HepG2 (cell line): Measurements from ENCODE around the gene UNC79. TPM values are rescaled to one million over a fixed set of nuclear protein-coding genes. Genes with fewer than 3 reads are reported as not detected.

Experiments used
- ATAC-seq: fragments of 200-7000 bp; cut with Tn5 transposase; 3 replicates; pipeline ENCODE4 v1.9.1; 2020; ENCODE audit warnings: mild to moderate bottlenecking, moderate library complexity
- BruUV-seq: library from RNA; stranded (reverse); fragments of 400-500 nt; replicated peaks from 2 replicates; lab custom pipeline; 2021; lab: Mats Ljungman, UMichigan
- CTCF ChIA-PET: fragments of 300-600 bp; formaldehyde crosslinking; extraction: SDS; loops from one replicate; lab custom pipeline; 2021; ENCODE audit warnings: low total read pairs, inconsistent platforms, low intra/inter-chr PET ratio; lab: Yijun Ruan, JAX
- POLR2A ChIA-PET: fragments of 350-600 bp; sonication (Branson Sonifier 250); formaldehyde crosslinking; loops from one replicate; lab custom pipeline; 2020; ENCODE audit warnings: antibody characterized with exemption, inconsistent platforms; lab: Yijun Ruan, JAX
- DNase-seq: peaks from one replicate; pipeline ENCODE4 v3.0.0-alpha.2; 2015; ENCODE audit warnings: low spot score
- FAIRE-seq: peaks from 3 replicates; lab custom pipeline; 2011; peaks lifted over from hg19 to GRCh38; lab: Jason Lieb, UNC
- H2AFZ ChIP-seq: one replicate; pipeline ENCODE4 v1.6.1; 2011; ENCODE audit warnings: low read length, inconsistent platforms
- H3K27ac ChIP-seq: fragments of 300-600 bp; 3 replicates; pipeline ENCODE4 v1.8.0; 2011; ENCODE audit warnings: mixed run types, mild to moderate bottlenecking, mixed read lengths, low read length, inconsistent platforms; ENCODE audit not compliant: insufficient read depth; ENCODE audit errors: extremely low read length
- H3K27me3 ChIP-seq, 2 experiments: fragments of 200-600 bp in 1 of 2; 2 replicates in 1 of 2; 3 replicates in 1 of 2; pipeline versions ENCODE4 v1.6.0 to v1.8.0; 2011; ENCODE audit warnings: low read length in 2 of 2, mild to moderate bottlenecking in 2 of 2, moderate library complexity in 2 of 2, inconsistent platforms in 1 of 2; ENCODE audit not compliant: insufficient read depth in 2 of 2, control insufficient read depth in 1 of 2
- H3K36me3 ChIP-seq, 2 experiments: fragments of 200-600 bp in 1 of 2; replicated peaks in 1 of 2; 2 replicates in 1 of 2; 3 replicates in 1 of 2; pipeline versions ENCODE4 v1.5.1 to v1.8.0; 2011; ENCODE audit warnings: low read length in 2 of 2, inconsistent platforms in 1 of 2; ENCODE audit not compliant: insufficient read depth in 2 of 2, control insufficient read depth in 1 of 2
- H3K4me1 ChIP-seq: 2 replicates; pipeline ENCODE4 v1.5.1; 2012; ENCODE audit warnings: low read length, inconsistent platforms; ENCODE audit not compliant: insufficient read depth
- H3K4me2 ChIP-seq: 2 replicates; pipeline ENCODE4 v1.6.0; 2011; ENCODE audit warnings: low read depth, low read length, inconsistent platforms
- H3K4me3 ChIP-seq, 3 experiments: fragments of 200-600 bp in 1 of 3; sonication (generic), shearing (Covaris generic) in 1 of 3; replicated peaks in 1 of 3; 2 replicates each; pipeline ENCODE4 v1.5.1; 2011 to 2016; ENCODE audit warnings: low read length in 3 of 3, inconsistent platforms in 2 of 3, low read depth in 2 of 3, mild to moderate bottlenecking in 2 of 3, control low read depth in 1 of 3, mixed read lengths in 1 of 3; ENCODE audit not compliant: insufficient read depth in 1 of 3
- H3K79me2 ChIP-seq: one replicate; pipeline ENCODE4 v1.6.1; 2011; ENCODE audit warnings: low read length, inconsistent platforms; ENCODE audit not compliant: insufficient read depth
- H3K9ac ChIP-seq: 2 replicates; pipeline ENCODE4 v1.6.0; 2011; ENCODE audit warnings: mild to moderate bottlenecking, low read depth, low read length, inconsistent platforms; ENCODE audit not compliant: insufficient read depth
- H3K9me3 ChIP-seq: 2 replicates; pipeline ENCODE4 v1.5.1; 2012; ENCODE audit warnings: mild to moderate bottlenecking, low read length
- H4K20me1 ChIP-seq: 2 replicates; pipeline ENCODE4 v1.6.0; 2011; ENCODE audit warnings: inconsistent platforms, mild to moderate bottlenecking, low read length, moderate library complexity; ENCODE audit not compliant: insufficient read depth
- BCLAF1 ChIP-seq: fragments of 450-650 bp; IDR thresholded peaks from 2 replicates; pipeline ENCODE4 v1.6.1; 2017; ENCODE audit warnings: mild to moderate bottlenecking
- IKZF1 ChIP-seq: fragments of 450-650 bp; IDR thresholded peaks from 2 replicates; pipeline ENCODE4 v1.7.1; 2016
- LRRFIP1 ChIP-seq: sonication (generic); formaldehyde crosslinking; conservative IDR thresholded peaks from 2 replicates; pipeline ENCODE4 v1.4.0; 2020; ENCODE audit warnings: missing genetic modification reagents
- SOX6 ChIP-seq, 2 experiments: fragments of 450-650 bp in 1 of 2; sonication (generic) in 1 of 2; formaldehyde crosslinking in 1 of 2; IDR thresholded peaks; 2 replicates each; pipeline versions ENCODE4 v1.4.0 to v1.6.1; 2017 to 2020; ENCODE audit warnings: antibody characterized with exemption in 1 of 2, mild to moderate bottlenecking in 1 of 2, missing genetic modification reagents in 1 of 2
- TRIM22 ChIP-seq: fragments of 450-650 bp; IDR thresholded peaks from 2 replicates; pipeline ENCODE4 v1.6.1; 2017
- ZBTB43 ChIP-seq: sonication (generic); formaldehyde crosslinking; conservative IDR thresholded peaks from 2 replicates; pipeline ENCODE4 v1.4.0; 2020; ENCODE audit warnings: missing genetic modification reagents
- ZNF224 ChIP-seq: sonication (generic); formaldehyde crosslinking; IDR thresholded peaks from 2 replicates; pipeline ENCODE4 v1.5.0; 2020; ENCODE audit warnings: mild to moderate bottlenecking, missing genetic modification reagents
- ZNF496 ChIP-seq: sonication (generic); formaldehyde crosslinking; IDR thresholded peaks from 2 replicates; pipeline ENCODE4 v1.8.1; 2023; ENCODE audit warnings: mild to moderate bottlenecking, moderate library complexity, missing genetic modification reagents; ENCODE audit not compliant: insufficient replicate concordance
- ZNF646 ChIP-seq: sonication (generic); formaldehyde crosslinking; IDR thresholded peaks from 2 replicates; pipeline ENCODE4 v1.9.0; 2021; ENCODE audit warnings: mild to moderate bottlenecking, missing genetic modification reagents
- WGBS: methylation state at CpG from one replicate; pipeline ENCODE4 v1.1.6; 2017; ENCODE audit warnings: low lambda C conversion rate; 5-methylcytosine and 5-hydroxymethylcytosine counted together
- in situ Hi-C: cut with HindIII; loops from 2 replicates; pipeline ENCODE4 v1.10.0; 2017; ENCODE audit warnings: low pct_unique_long_range_greater_than_20kb; ENCODE audit not compliant: extremely low pct_ligation_motif_present
- intact Hi-C: fragments of 100-400 bp; cut with micrococcal nuclease; formaldehyde crosslinking; loops from one replicate; pipeline ENCODE4 v1.10.0; 2022; ENCODE audit not compliant: unreplicated experiment
- polyA plus RNA-seq, 8 experiments: library from polyadenylated mRNA; depleted of rRNA in 3 of 8; stranded (reverse) in 7 of 8; unstranded in 1 of 8; fragments of >200 nt; fragmentation: Illumina TruSeq in 4 of 8; extraction: Trizol in 4 of 8; gene quantifications; 2 replicates each; pipeline versions ENCODE4 v1.2.1 to v1.2.3, GENCODE V29; 2011 to 2016; ENCODE audit warnings: low read depth in 4 of 8, missing spikeins in 1 of 8, mixed read lengths in 1 of 8; ENCODE audit not compliant: insufficient read depth in 1 of 8
- total RNA-seq, 5 experiments: library from RNA; depleted of rRNA; stranded (reverse); fragments of >200 nt; fragmentation: Illumina TruSeq; extraction: Trizol; gene quantifications; 2 replicates each; pipeline ENCODE4 v1.2.3, GENCODE V29; 2016; ENCODE audit warnings: low read depth in 1 of 5

Gene UNC79
- total and polyA plus RNA-seq, 2 of the 13 experiments (the other 11 are each of a cell fraction or from before 2014, with no cell fraction given): under 0.01 TPM; not detected in 1

GRCh38 chr14:93747560-93747959 is 316.8 kb downstream of the UNC79 start:
- no TSS peak for BruUV-seq
- no peaks in the 10 kb centered on the region for H4K20me1 ChIP-seq
- intact Hi-C loops: no loop called here
- in situ Hi-C loops: no loop called here
- CTCF ChIA-PET: no interaction called here
- no peak overlapping the region for H3K4me3 ChIP-seq
- FAIRE-seq: no peak
- no peaks in the 10 kb centered on the region for H3K36me3 ChIP-seq
- H3K9ac ChIP-seq: no peak overlapping the region
- H3K27ac ChIP-seq: no peak overlapping the region
- H3K79me2 ChIP-seq: no peaks in the 10 kb centered on the region
- H3K9me3 ChIP-seq: no peaks in the 10 kb centered on the region
- H2AFZ ChIP-seq: no peak overlapping the region
- peaks cover 19% of the 10 kb centered on the region for H3K4me1 ChIP-seq
- no peaks in the 10 kb centered on the region; a peak in 1 of 5 replicates for H3K27me3 ChIP-seq
- no peak overlapping the region for H3K4me2 ChIP-seq
- WGBS: 96% methylated on average over 1 of the region's 1 CpG
- POLR2A ChIA-PET: no interaction called here
- DNase-seq: no peak
- ATAC-seq: no peak
- TF ChIP-seq ZBTB43 (CRISPR knock-in tag) (0 out of 2 replicates have a peak, but pooled peaks have one; percentile 10), BCLAF1 (no peak), ZNF646 (no peak), IKZF1 (0 out of 2 replicates have a peak, but pooled peaks have one; percentile 27), TRIM22 (0 out of 2 replicates have a peak, but pooled peaks have one; percentile 11), ZNF496 (CRISPR knock-in tag) (no peak), SOX6 (IDR thresholded peaks at IDR 0.05) (no peak), SOX6 (CRISPR knock-in tag; IDR thresholded peaks at IDR 0.05) (no peak), ZNF224 (CRISPR knock-in tag) (no peak), LRRFIP1 (CRISPR knock-in tag) (no peak)
